NCI-H2196 (cell line): ENCODE data around the gene ZEB1.
"Not testable (repeated sequence)": the region's sequence is repeated elsewhere in the genome, so short reads cannot be mapped to it uniquely, and the experiment has no call there.

ENCODE experiments used
- DNase-seq: peaks from one replicate; lab custom pipeline; 2025; ENCODE audit not compliant: unreplicated experiment; lab: John Stamatoyannopoulos, UW

ZEB1 gene

GRCh38 chr10:31419394-31420063 lies 100.5 kb downstream of the ZEB1 start:
- no peak for DNase-seq

GRCh38 chr10:31421322-31421721 lies 102.3 kb downstream of the ZEB1 start:
- no peak for DNase-seq

GRCh38 chr10:31422634-31423033 lies 103.6 kb downstream of the ZEB1 start:
- DNase-seq = no peak

- no peak for DNase-seq
Observed at GRCh38 chr10:31424473-31424872, 105.5 kb downstream of the ZEB1 start.

GRCh38 chr10:31426401-31426800 lies 107.4 kb downstream of the ZEB1 start:
- no peak for DNase-seq

- DNase-seq = not testable (repeated sequence)
Observed at GRCh38 chr10:31427334-31427733, 108.3 kb downstream of the ZEB1 start.

GRCh38 chr10:31428499-31428898 lies 109.5 kb downstream of the ZEB1 start:
- not testable (repeated sequence) for DNase-seq

GRCh38 chr10:31431021-31431420 lies 112.0 kb downstream of the ZEB1 start:
- no peak for DNase-seq

- DNase-seq = no peak
Observed at GRCh38 chr10:31437959-31438358, 118.9 kb downstream of the ZEB1 start.

GRCh38 chr10:31451766-31452165 lies 132.8 kb downstream of the ZEB1 start:
- no peak for DNase-seq

GRCh38 chr10:31456468-31456867 lies 137.5 kb downstream of the ZEB1 start:
- no peak for DNase-seq

- DNase-seq = no peak
Observed at GRCh38 chr10:31457858-31458257, 138.8 kb downstream of the ZEB1 start.

- DNase-seq = no peak
Observed at GRCh38 chr10:31458974-31459373, 140.0 kb downstream of the ZEB1 start.

- DNase-seq = no peak
Observed at GRCh38 chr10:31460242-31460641, 141.2 kb downstream of the ZEB1 start.

GRCh38 chr10:31464552-31464951 lies 145.5 kb downstream of the ZEB1 start:
- no peak for DNase-seq

- no peak for DNase-seq
Observed at GRCh38 chr10:31466313-31466712, 147.3 kb downstream of the ZEB1 start.

GRCh38 chr10:31467791-31468535 lies 148.9 kb downstream of the ZEB1 start:
- DNase-seq = no peak

- DNase-seq = no peak
Observed at GRCh38 chr10:31468536-31468859, 149.5 kb downstream of the ZEB1 start.

GRCh38 chr10:31475519-31475918 lies 156.5 kb downstream of the ZEB1 start:
- DNase-seq = no peak

GRCh38 chr10:31476088-31476487 lies 157.1 kb downstream of the ZEB1 start:
- DNase-seq = no peak

- DNase-seq = no peak
Observed at GRCh38 chr10:31477584-31477983, 158.6 kb downstream of the ZEB1 start.

- DNase-seq = no peak
Observed at GRCh38 chr10:31479752-31480151, 160.7 kb downstream of the ZEB1 start.

- DNase-seq = no peak
Observed at GRCh38 chr10:31483546-31483945, 164.5 kb downstream of the ZEB1 start.
